Right kidney (tissue), 9 donors: ENCODE data around the gene HEATR3.

ENCODE experiments used
- DNase-seq: peaks from one replicate; pipeline ENCODE4 v3.0.0-alpha.2; 2016
- long read RNA-seq, 8 donors: transcript quantifications; one replicate each; lab custom pipeline, GENCODE V29; 2026

The HEATR3 gene
- long read RNA-seq, donor 1, partial matches to known transcripts = 0 of 1 reads
- long read RNA-seq, donor 1, other reads (novel, unspliced or antisense) = 0 of 1 reads
- long read RNA-seq, donor 2 = 0 reads
- long read RNA-seq, donor 3, partial matches to known transcripts = 6 of 6 reads
- long read RNA-seq, donor 3, other reads (novel, unspliced or antisense) = 0 of 6 reads
- long read RNA-seq, donor 4 = 0 reads
- long read RNA-seq, donor 5 = 0 reads
- long read RNA-seq, donor 6, partial matches to known transcripts = 0 of 1 reads
- long read RNA-seq, donor 6, other reads (novel, unspliced or antisense) = 0 of 1 reads
- long read RNA-seq, donor 7 = 0 reads
- long read RNA-seq, donor 8, partial matches to known transcripts = 11 of 11 reads
- long read RNA-seq, donor 8, other reads (novel, unspliced or antisense) = 0 of 11 reads

DNA sequence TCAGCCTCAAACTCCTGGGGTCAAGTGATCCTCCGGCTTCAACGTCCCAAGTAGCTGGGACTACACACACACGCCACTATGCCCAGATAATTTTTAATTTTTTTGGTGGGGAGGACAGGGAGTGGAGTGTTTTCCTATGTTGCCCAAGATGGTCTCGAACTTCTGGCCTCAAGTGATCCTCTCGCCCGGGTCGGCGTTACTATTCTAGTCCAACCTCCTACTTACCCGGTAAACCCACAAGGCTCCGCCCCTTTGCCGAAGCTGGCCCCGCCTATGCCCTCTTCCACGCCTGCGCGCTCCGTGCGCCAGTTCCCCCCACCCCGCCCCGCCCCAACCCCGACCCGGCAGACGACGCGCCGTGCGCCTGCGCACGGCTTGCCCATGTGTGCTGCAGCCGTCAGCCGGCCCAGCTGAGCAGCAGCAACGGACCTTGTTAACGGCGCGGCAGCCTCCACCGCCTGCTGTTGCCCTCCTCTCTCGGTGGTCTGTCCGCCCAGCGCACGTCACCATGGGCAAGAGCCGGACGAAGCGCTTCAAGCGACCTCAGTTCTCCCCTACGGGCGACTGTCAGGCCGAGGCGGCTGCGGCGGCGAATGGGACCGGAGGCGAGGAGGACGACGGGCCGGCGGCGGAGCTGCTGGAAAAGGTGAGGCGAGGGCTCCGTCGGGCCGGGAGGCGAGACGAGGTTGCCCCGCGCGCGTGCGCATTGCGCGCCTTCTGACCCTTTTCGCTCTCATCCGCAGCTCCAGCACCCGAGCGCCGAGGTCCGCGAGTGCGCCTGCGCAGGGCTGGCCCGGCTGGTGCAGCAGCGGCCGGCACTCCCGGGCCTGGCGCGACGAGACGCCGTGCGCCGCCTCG lies at the start of gene HEATR3:
Gene HEATR3 (plus strand): TSS at position 347 of the 858 bp plus-strand sequence. CDS start 162 bp downstream, at position 509.
- peak; percentile 93 for DNase-seq

GRCh38 chr16:50017553-50017952 lies 48.2 kb upstream of the HEATR3 start:
- no peak for DNase-seq

DNA sequence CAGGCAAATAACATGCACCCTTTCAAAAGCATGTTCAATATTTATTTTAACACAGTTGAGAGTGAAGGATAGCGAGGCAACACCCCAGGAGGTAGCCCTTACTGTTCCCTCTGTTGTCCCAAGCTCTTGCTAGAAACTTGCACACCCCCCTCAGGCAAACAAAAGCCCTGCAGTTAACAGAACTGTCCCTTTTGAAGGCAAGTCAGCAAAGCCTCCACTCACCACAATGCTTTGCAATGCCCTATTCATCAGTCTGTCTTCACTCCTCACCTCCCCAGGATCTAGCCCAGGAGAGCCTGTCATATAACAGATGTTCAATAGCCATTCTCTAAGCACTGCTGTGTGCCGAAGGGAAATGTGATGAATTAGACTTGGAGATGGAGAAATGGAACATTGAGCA lies 44.2 kb upstream of the HEATR3 start:
- DNase-seq = no peak

DNA sequence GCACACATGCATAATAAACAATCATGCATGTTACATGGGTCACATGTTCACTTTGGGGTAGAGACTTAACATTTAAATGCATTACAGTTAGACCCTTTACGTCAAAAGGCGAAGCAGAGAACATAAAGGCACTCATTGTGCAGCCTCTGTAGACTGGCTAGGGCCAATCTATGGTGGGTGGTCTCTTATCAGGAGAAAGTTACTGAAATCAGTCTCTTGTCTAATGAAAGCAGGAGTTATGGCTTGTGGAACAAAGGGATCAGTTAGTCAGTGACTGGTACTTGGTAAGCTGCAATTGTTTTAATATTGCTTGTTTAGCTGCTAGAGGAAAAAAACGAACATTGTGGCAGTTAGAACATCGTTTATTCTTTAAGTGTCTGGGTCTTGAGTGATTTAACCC lies 42.1 kb upstream of the HEATR3 start:
- no peak for DNase-seq

GRCh38 chr16:50024207-50024606 lies 41.6 kb upstream of the HEATR3 start:
- no peak for DNase-seq

GRCh38 chr16:50024684-50025536 lies 40.9 kb upstream of the HEATR3 start, which contains the start of gene CNEP1R1:
Gene CNEP1R1 (plus strand): TSS chr16:50025225. CDS start chr16:50025316, 91 bp downstream.
- DNase-seq = peak; percentile 95

DNA sequence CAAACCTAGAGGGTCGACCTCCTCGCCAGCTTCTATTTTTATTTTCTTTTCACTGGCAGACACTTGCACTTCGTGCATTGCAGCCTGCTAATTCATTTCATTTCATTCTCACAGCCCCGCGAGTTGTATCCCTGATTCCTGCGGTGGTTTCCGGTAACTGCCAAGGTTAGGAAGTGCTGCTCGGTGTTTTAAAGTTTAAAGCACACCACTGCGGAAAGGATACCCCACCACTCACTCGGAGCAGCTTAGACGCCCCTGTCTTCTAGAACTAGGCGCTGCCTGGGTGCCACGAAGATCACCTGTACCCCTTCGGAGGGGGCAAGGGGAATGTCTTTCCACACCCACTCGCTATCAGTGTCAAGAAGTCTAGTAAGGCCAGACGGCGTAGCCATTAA lies 40.2 kb upstream of the HEATR3 start:
- DNase-seq = no peak

DNA sequence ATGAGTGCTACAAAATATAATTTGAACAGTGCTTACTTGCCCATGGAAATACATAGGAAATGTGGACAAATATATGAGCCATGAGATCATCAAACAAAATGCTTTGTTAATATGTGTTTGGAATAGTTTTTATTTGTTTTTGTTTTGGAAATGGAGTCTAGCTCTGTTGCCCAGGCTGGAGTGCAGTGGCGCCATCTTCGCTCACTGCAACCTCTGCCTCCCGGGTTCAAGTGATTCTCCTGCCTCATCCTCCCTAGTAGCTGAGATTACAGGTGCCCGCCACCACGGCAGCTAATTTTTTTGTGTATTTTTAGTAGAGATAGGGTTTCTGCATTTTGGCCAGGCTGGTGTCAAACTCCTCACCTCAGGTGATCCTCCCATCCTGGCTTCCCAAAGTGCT lies 37.9 kb upstream of the HEATR3 start:
- DNase-seq = no peak

- no peak for DNase-seq
Observed at GRCh38 chr16:50035468-50035992, 30.2 kb upstream of the HEATR3 start.

- DNase-seq = no peak
Observed at GRCh38 chr16:50036426-50036825, 29.3 kb upstream of the HEATR3 start.

- DNase-seq = no peak
Observed at GRCh38 chr16:50037662-50038220, 28.0 kb upstream of the HEATR3 start.

GRCh38 chr16:50038286-50038685 lies 27.5 kb upstream of the HEATR3 start:
- no peak for DNase-seq

- DNase-seq = no peak
Observed at GRCh38 chr16:50038756-50039529, 26.8 kb upstream of the HEATR3 start.

GRCh38 chr16:50040018-50040417 lies 25.8 kb upstream of the HEATR3 start:
- DNase-seq = no peak

GRCh38 chr16:50040710-50041109 lies 25.1 kb upstream of the HEATR3 start:
- DNase-seq = no peak

DNA sequence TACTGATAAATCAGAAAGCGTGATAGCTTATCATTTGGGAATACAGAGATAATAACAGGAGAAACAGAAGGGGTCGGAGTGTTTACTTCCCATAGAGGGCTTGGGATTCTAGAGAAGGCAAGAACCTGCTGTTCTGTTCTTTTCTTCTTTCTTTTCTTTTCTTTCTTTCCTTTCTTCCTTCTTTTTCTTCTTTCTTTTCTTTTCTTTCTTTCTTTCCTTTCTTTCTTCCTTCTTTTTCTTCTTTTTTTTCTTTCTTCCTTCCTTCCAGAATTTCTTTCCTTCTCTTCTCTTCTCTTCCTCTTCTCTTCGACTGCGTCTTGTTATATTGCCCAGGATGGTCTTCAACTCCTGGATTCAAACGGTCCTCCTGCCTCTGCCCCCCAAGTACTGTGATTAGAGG lies 22.4 kb upstream of the HEATR3 start:
- DNase-seq = no peak

GRCh38 chr16:50045412-50045811 lies 20.4 kb upstream of the HEATR3 start:
- no peak for DNase-seq

- DNase-seq = no peak
Observed at GRCh38 chr16:50046853-50047252, 18.9 kb upstream of the HEATR3 start.

GRCh38 chr16:50047864-50048263 lies 17.9 kb upstream of the HEATR3 start:
- no peak for DNase-seq

DNA sequence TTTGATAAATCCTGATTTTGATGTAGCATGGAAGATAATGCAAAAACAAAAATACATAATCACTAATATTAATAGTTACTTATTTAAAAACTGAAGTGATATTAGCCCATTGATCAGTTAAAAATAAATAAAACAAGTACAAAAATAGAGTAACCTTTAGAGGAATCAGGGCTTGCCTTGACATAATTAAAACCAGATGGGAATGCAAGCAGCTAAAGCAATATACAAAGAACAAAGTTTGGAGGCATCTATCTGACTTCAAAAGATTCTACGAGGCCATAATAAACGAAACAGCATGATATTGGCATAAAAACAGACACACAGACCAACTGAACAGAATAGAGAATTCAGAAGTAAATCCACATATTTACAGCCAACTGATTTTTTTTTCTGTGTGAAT lies 15.0 kb upstream of the HEATR3 start:
- no peak for DNase-seq

DNA sequence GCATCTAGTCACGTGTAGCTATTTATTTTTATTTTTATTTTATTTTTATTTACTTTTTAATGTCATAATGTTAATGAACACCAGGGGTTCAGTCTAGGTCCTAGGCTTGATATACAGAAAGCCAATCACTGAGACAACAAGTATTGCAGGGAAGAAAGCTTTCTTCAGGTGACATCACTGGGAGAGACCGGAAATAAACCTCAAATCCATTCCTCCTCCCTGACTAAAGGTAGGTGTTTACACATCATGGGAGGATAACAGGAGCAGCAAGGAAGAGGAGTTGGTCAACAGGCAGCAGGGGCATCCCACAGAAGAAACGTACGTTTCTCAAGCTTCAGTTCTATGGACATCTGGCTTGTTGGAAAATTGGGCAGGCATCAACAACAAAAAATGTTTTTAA lies 9.5 kb upstream of the HEATR3 start:
- no peak for DNase-seq
